A549 (cell line): Measurements from ENCODE around the gene TSHZ2. TPM values are rescaled to one million over a fixed set of nuclear protein-coding genes. Genes with fewer than 3 reads are reported as not detected.

Experiments
- ATAC-seq, 2 experiments: fragments of 200-7000 bp in 1 of 2; fragments of >200 bp in 1 of 2; cut with Nextera tagmentation in 1 of 2; cut with Tn5 transposase in 1 of 2; 3 replicates each; pipeline versions ENCODE4 v1.8.0 to v1.9.1; 2018 to 2020; ENCODE audit warnings: mild to moderate bottlenecking in 1 of 2, moderate library complexity in 1 of 2
- CTCF ChIA-PET: fragments of 300-600 bp; sonication (Branson Sonifier 250); formaldehyde crosslinking; extraction: SDS; loops from one replicate; lab custom pipeline; 2021; ENCODE audit warnings: antibody characterized with exemption, inconsistent platforms; lab: Yijun Ruan, JAX
- POLR2A ChIA-PET: fragments of 350-600 bp; formaldehyde crosslinking; extraction: SDS; loops from one replicate; lab custom pipeline; 2021; ENCODE audit warnings: antibody characterized with exemption, inconsistent platforms; lab: Yijun Ruan, JAX
- DNase-seq, 2 experiments: peaks; one replicate each; pipeline versions ENCODE4 v3.0.0 to v3.0.0-alpha.2; 2011 to 2016; ENCODE audit warnings: low read depth in 1 of 2, low spot score in 1 of 2
- FAIRE-seq: peaks from 2 replicates; lab custom pipeline; 2011; peaks lifted over from hg19 to GRCh38; lab: Jason Lieb, UNC
- H3K27ac ChIP-seq, 2 experiments: fragments of >200 bp; sonication (Bioruptor Twin); formaldehyde crosslinking; 3 replicates each; pipeline ENCODE4 v1.5.1; 2016 to 2017
- H3K4me1 ChIP-seq: fragments of >200 bp; sonication (Bioruptor Twin); formaldehyde crosslinking; 3 replicates; pipeline ENCODE4 v1.6.1; 2016
- H3K4me2 ChIP-seq: fragments of >200 bp; sonication (Bioruptor Twin); formaldehyde crosslinking; 3 replicates; pipeline ENCODE4 v1.6.1; 2016
- H3K4me3 ChIP-seq: fragments of >200 bp; sonication (Bioruptor Twin); formaldehyde crosslinking; 3 replicates; pipeline ENCODE4 v1.5.1; 2016
- H3K9me3 ChIP-seq: fragments of >200 bp; sonication (Bioruptor Twin); formaldehyde crosslinking; 3 replicates; pipeline ENCODE4 v1.6.1; 2016
- ATOH8 ChIP-seq: fragments of 250-450 bp; sonication (Bioruptor Pico); IDR thresholded peaks from 2 replicates; pipeline ENCODE4 v1.5.0; 2020; ENCODE audit warnings: low read depth, mild to moderate bottlenecking, moderate library complexity
- CEBPB ChIP-seq, 2 experiments: fragments of >200 bp in 1 of 2; sonication (Bioruptor Twin) in 1 of 2; formaldehyde crosslinking in 1 of 2; IDR thresholded peaks; 2 replicates each; pipeline ENCODE4 v1.6.1; 2012 to 2016
- CHD2 ChIP-seq: fragments of 150-350 bp; IDR thresholded peaks from 2 replicates; pipeline ENCODE4 v1.6.1; 2014; ENCODE audit warnings: low read length; ENCODE audit not compliant: partially characterized antibody
- EHMT2 ChIP-seq: fragments of 200-600 bp; sonication (generic); IDR thresholded peaks from 2 replicates; pipeline ENCODE4 v1.6.1; 2016; ENCODE audit warnings: antibody characterized with exemption, low read depth, mild to moderate bottlenecking, moderate library complexity
- ELK1 ChIP-seq: fragments of 150-350 bp; IDR thresholded peaks from 2 replicates; pipeline ENCODE4 v1.6.1; 2014; ENCODE audit warnings: low read depth, mild to moderate bottlenecking, low read length
- ESRRA ChIP-seq: fragments of 150-350 bp; IDR thresholded peaks from 2 replicates; pipeline ENCODE4 v1.6.1; 2014; ENCODE audit warnings: mild to moderate bottlenecking, low read length, borderline replicate concordance
- FOSB ChIP-seq: fragments of 250-450 bp; sonication (Bioruptor Pico); IDR thresholded peaks from 2 replicates; pipeline ENCODE4 v1.5.0; 2020; ENCODE audit warnings: mild to moderate bottlenecking, moderate library complexity
- HMGXB4 ChIP-seq: fragments of 250-450 bp; sonication (Bioruptor Pico); IDR thresholded peaks from 2 replicates; pipeline ENCODE4 v1.5.0; 2021; ENCODE audit warnings: mild to moderate bottlenecking, moderate library complexity, borderline replicate concordance
- HOXA7 ChIP-seq: fragments of 250-450 bp; sonication (Bioruptor Pico); IDR thresholded peaks from 2 replicates; pipeline ENCODE4 v1.5.0; 2020; ENCODE audit warnings: mild to moderate bottlenecking, moderate library complexity
- HOXB5 ChIP-seq: fragments of 250-450 bp; sonication (Bioruptor Pico); IDR thresholded peaks from 2 replicates; pipeline ENCODE4 v1.5.0; 2020; ENCODE audit warnings: mild to moderate bottlenecking, moderate library complexity
- KDM5A ChIP-seq: fragments of 200-600 bp; sonication (generic); IDR thresholded peaks from 2 replicates; pipeline ENCODE4 v1.6.1; 2016; ENCODE audit warnings: antibody characterized with exemption, mild to moderate bottlenecking
- PHF8 ChIP-seq: fragments of 200-600 bp; sonication (generic); IDR thresholded peaks from 2 replicates; pipeline ENCODE4 v1.6.1; 2016; ENCODE audit warnings: low read depth, mild to moderate bottlenecking, antibody characterized with exemption, moderate library complexity, borderline replicate concordance
- RAD21 ChIP-seq, 2 experiments: fragments of >200 bp in 1 of 2; sonication (Bioruptor Twin) in 1 of 2; formaldehyde crosslinking in 1 of 2; IDR thresholded peaks in 1 of 2; conservative IDR thresholded peaks in 1 of 2; 2 replicates in 1 of 2; 3 replicates in 1 of 2; pipeline ENCODE4 v1.6.1; 2012 to 2018; ENCODE audit warnings: inconsistent platforms in 1 of 2
- TFCP2L1 ChIP-seq: fragments of 250-450 bp; sonication (Bioruptor Pico); IDR thresholded peaks from 2 replicates; pipeline ENCODE4 v1.5.0; 2021; ENCODE audit warnings: mild to moderate bottlenecking
- ZNF302 ChIP-seq: fragments of 250-450 bp; sonication (Bioruptor Pico); IDR thresholded peaks from 2 replicates; pipeline ENCODE4 v1.9.0; 2021; ENCODE audit warnings: inconsistent platforms, mild to moderate bottlenecking, moderate library complexity
- WGBS: methylation state at CpG from one replicate; pipeline ENCODE4 v1.1.6; 2017; ENCODE audit errors: missing lambda C conversion rate; 5-methylcytosine and 5-hydroxymethylcytosine counted together
- polyA plus RNA-seq, 4 experiments: library from polyadenylated mRNA; depleted of rRNA in 3 of 4; stranded (reverse); fragments of >200 nt; fragmentation: RNase III in 1 of 4; extraction: RNeasy Plus Mini Kit Qiagen cat#74134 plus additional on column Dnase treatment in 1 of 4; gene quantifications; 2 replicates in 3 of 4; 3 replicates in 1 of 4; pipeline ENCODE4 v1.2.3, GENCODE V29; 2011 to 2017
- TF ChIP-seq, protein P1 (sequence below): IDR thresholded peaks from 2 replicates; pipeline ENCODE4 v1.6.1; 2012
- TF ChIP-seq, protein P2 (sequence below): fragments of >200 bp; sonication (Bioruptor Twin); formaldehyde crosslinking; IDR thresholded peaks from 2 replicates; pipeline ENCODE4 v1.6.1; 2016
- TF ChIP-seq, protein P3 (sequence below): fragments of 200-600 bp; sonication (generic); IDR thresholded peaks from 2 replicates; pipeline ENCODE4 v1.6.1; 2016; ENCODE audit warnings: antibody characterized with exemption, mild to moderate bottlenecking, moderate library complexity

The TSHZ2 gene
- polyA plus RNA-seq, 2 of the 4 experiments (the other 2 are of a cell fraction): not detected

DNA sequence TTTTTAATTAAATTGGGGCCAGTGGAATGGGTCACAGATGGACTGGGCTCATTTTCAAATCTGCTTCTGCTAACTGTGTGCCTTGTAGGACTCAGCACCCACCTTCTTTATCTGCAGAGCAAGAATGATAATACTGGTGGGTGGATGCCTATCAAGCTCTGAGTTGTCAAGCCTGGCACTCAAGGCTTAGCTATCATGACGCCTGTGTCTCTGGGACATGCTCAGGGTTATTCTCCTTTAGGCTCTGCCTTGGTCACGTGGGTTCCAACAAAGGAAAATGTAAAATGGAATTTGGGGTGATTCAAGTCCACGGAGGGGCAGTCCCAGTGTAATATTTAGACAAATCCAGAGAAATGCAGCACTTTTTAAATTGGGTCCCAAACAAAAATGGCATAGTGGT lies 202.3 kb downstream of the TSHZ2 start:
- ATAC-seq (no peak), DNase-seq (no peak), FAIRE-seq (no peak)
- ChIA-PET CTCF (interaction anchor here (0.8 to 0.9 kb wide), 2 partner anchors 13 to 27 kb away, joined by 3 read pairs; no protein-coding TSS in a partner anchor), POLR2A (no interaction called here)
- H3K27ac ChIP-seq: no peak overlapping the region
- H3K4me2 ChIP-seq: no peak overlapping the region
- no peak overlapping the region for H3K4me3 ChIP-seq
- no peaks in the 10 kb centered on the region for H3K4me1 ChIP-seq
- 2% methylated on average over 3 of the region's 3 CpGs for WGBS
- TF ChIP-seq ZNF302 (CRISPR knock-in tag) (no peak), PHF8 (no peak), ELK1 (no peak)
- no peaks in the 10 kb centered on the region for H3K9me3 ChIP-seq

GRCh38 chr20:53175135-53175780 lies 203.1 kb downstream of the TSHZ2 start:
- Histone ChIP-seq H3K27ac (no peak overlapping the region), H3K4me1 (no peaks in the 10 kb centered on the region), H3K9me3 (no peaks in the 10 kb centered on the region), H3K4me2 (no peak overlapping the region), H3K4me3 (no peak overlapping the region)
- ATAC-seq (no peak), FAIRE-seq (no peak), DNase-seq (no peak)
- WGBS: 20% methylated on average over 12 of the region's 12 CpGs
- ChIA-PET POLR2A (no interaction called here), CTCF (interaction anchor here (0.8 kb wide), 1 partner anchor 94 kb away, joined by 3 read pairs; no protein-coding TSS in a partner anchor)
- TF ChIP-seq KDM5A: no peak
- no peak for TF ChIP-seq CEBPB (IDR thresholded peaks at IDR 0.05)
- TF ChIP-seq, protein P1, sequence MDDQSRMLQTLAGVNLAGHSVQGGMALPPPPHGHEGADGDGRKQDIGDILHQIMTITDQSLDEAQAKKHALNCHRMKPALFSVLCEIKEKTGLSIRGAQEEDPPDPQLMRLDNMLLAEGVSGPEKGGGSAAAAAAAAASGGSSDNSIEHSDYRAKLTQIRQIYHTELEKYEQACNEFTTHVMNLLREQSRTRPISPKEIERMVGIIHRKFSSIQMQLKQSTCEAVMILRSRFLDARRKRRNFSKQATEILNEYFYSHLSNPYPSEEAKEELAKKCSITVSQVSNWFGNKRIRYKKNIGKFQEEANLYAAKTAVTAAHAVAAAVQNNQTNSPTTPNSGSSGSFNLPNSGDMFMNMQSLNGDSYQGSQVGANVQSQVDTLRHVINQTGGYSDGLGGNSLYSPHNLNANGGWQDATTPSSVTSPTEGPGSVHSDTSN: no peak
- no peak for TF ChIP-seq EHMT2
- no peak for TF ChIP-seq ZNF302 (CRISPR knock-in tag)
- TF ChIP-seq HMGXB4 (CRISPR knock-in tag): no peak
- no peak for TF ChIP-seq HOXA7 (CRISPR knock-in tag)
- no peak for TF ChIP-seq ATOH8 (CRISPR knock-in tag)
- no peak for TF ChIP-seq RAD21 (conservative IDR thresholded peaks at IDR 0.05 in 1 of 2, IDR thresholded peaks at IDR 0.05 in 1 of 2)
- TF ChIP-seq CHD2: no peak
- TF ChIP-seq HOXB5 (CRISPR knock-in tag): no peak
- TF ChIP-seq, protein P2, sequence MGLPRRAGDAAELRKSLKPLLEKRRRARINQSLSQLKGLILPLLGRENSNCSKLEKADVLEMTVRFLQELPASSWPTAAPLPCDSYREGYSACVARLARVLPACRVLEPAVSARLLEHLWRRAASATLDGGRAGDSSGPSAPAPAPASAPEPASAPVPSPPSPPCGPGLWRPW: no peak

DNA sequence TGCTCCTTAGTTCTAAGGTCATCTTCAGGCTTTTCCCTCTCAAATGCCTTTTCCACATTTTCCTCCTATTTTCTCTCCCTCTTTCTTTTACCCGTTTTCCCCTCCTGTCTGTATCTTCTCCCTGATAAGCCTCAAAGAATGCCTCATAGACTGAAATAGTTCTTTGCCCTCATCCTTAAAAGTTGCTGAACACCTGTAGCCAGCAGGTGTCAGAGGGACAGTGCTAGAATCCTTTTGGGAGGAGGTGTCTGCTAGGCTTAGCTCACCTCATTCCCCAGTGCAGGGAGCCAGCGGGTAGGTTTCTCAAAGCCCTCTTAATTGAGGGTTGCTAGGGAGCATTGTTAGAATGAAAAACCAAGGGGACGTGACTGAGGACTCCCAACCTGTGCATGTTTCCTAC lies 204.0 kb downstream of the TSHZ2 start:
- TF ChIP-seq TFCP2L1 (no peak), FOSB (CRISPR knock-in tag) (no peak), RAD21 (conservative IDR thresholded peaks at IDR 0.05 in 1 of 2, IDR thresholded peaks at IDR 0.05 in 1 of 2) (no peak), ESRRA (no peak)
- TF ChIP-seq, protein P3, sequence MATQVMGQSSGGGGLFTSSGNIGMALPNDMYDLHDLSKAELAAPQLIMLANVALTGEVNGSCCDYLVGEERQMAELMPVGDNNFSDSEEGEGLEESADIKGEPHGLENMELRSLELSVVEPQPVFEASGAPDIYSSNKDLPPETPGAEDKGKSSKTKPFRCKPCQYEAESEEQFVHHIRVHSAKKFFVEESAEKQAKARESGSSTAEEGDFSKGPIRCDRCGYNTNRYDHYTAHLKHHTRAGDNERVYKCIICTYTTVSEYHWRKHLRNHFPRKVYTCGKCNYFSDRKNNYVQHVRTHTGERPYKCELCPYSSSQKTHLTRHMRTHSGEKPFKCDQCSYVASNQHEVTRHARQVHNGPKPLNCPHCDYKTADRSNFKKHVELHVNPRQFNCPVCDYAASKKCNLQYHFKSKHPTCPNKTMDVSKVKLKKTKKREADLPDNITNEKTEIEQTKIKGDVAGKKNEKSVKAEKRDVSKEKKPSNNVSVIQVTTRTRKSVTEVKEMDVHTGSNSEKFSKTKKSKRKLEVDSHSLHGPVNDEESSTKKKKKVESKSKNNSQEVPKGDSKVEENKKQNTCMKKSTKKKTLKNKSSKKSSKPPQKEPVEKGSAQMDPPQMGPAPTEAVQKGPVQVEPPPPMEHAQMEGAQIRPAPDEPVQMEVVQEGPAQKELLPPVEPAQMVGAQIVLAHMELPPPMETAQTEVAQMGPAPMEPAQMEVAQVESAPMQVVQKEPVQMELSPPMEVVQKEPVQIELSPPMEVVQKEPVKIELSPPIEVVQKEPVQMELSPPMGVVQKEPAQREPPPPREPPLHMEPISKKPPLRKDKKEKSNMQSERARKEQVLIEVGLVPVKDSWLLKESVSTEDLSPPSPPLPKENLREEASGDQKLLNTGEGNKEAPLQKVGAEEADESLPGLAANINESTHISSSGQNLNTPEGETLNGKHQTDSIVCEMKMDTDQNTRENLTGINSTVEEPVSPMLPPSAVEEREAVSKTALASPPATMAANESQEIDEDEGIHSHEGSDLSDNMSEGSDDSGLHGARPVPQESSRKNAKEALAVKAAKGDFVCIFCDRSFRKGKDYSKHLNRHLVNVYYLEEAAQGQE: no peak
- Histone ChIP-seq H3K27ac (no peak overlapping the region), H3K9me3 (no peaks in the 10 kb centered on the region), H3K4me3 (no peak overlapping the region), H3K4me2 (no peak overlapping the region), H3K4me1 (no peaks in the 10 kb centered on the region)
- WGBS: 2% methylated on average over 3 of the region's 3 CpGs
- FAIRE-seq (no peak), ATAC-seq (no peak), DNase-seq (no peak)
- CTCF ChIA-PET: no interaction called here
- POLR2A ChIA-PET: no interaction called here
